CD4-positive, alpha-beta T cell treated with Interleukin-1 beta for 1 hour (primary cell): ENCODE measurements around the gene NT5DC4.
"Not testable (repeated sequence)": the region's sequence is repeated elsewhere in the genome, so short reads cannot be mapped to it uniquely, and the experiment has no call there.

Source experiments
- DNase-seq, 2 donors: peaks; one replicate each; pipeline ENCODE4 v3.0.0-alpha.2; 2020 to 2022

NT5DC4 gene

GRCh38 chr2:112701052-112701451 lies 19.8 kb upstream of the NT5DC4 start:
- DNase-seq: peak in 1 of 2 donors; percentile 47

- no peak for DNase-seq
Measured at GRCh38 chr2:112703684-112704083, 17.1 kb upstream of the NT5DC4 start.

- no peak for DNase-seq
Measured at GRCh38 chr2:112705575-112705974, 15.2 kb upstream of the NT5DC4 start.

GRCh38 chr2:112706170-112706664 lies 14.6 kb upstream of the NT5DC4 start:
- peak; percentile 38 to 39 for DNase-seq

GRCh38 chr2:112706947-112707346 lies 13.9 kb upstream of the NT5DC4 start:
- DNase-seq: not testable (repeated sequence)

GRCh38 chr2:112708968-112709367 lies 11.9 kb upstream of the NT5DC4 start:
- no peak for DNase-seq

- no peak for DNase-seq
Measured at GRCh38 chr2:112709703-112710102, 11.1 kb upstream of the NT5DC4 start.

GRCh38 chr2:112710956-112711750 lies 9.7 kb upstream of the NT5DC4 start:
- DNase-seq: no peak

GRCh38 chr2:112712465-112712864 lies 8.4 kb upstream of the NT5DC4 start:
- DNase-seq: no peak

- no peak for DNase-seq
Measured at GRCh38 chr2:112712903-112713584, 7.8 kb upstream of the NT5DC4 start.

- DNase-seq: no peak
Measured at GRCh38 chr2:112713585-112713925, 7.3 kb upstream of the NT5DC4 start.

GRCh38 chr2:112713926-112714325 lies 6.9 kb upstream of the NT5DC4 start:
- DNase-seq: no peak

- DNase-seq: no peak
Measured at GRCh38 chr2:112714331-112714730, 6.5 kb upstream of the NT5DC4 start.

- no peak for DNase-seq
Measured at GRCh38 chr2:112714836-112715631, 5.8 kb upstream of the NT5DC4 start.

- not testable (repeated sequence) for DNase-seq
Measured at GRCh38 chr2:112716094-112716493, 4.7 kb upstream of the NT5DC4 start.

- DNase-seq: not testable (repeated sequence)
Measured at GRCh38 chr2:112716826-112717352, 3.9 kb upstream of the NT5DC4 start.

GRCh38 chr2:112718863-112719370 lies 1.9 kb upstream of the NT5DC4 start:
- no peak for DNase-seq

GRCh38 chr2:112721819-112722522 lies 1.2 kb downstream of the NT5DC4 start:
- DNase-seq: no peak

- no peak for DNase-seq
Measured at GRCh38 chr2:112722816-112723546, 2.2 kb downstream of the NT5DC4 start.

GRCh38 chr2:112723547-112723940 lies 2.7 kb downstream of the NT5DC4 start:
- DNase-seq: no peak

GRCh38 chr2:112723995-112724394 lies 3.2 kb downstream of the NT5DC4 start:
- DNase-seq: no peak
